Psoas muscle (tissue), 8 donors: ENCODE data around the gene ITLN2. TPM values are rescaled to one million over a fixed set of nuclear protein-coding genes. Genes with fewer than 3 reads are reported as not detected.
"Not testable (repeated sequence)": the region's sequence is repeated elsewhere in the genome, so short reads cannot be mapped to it uniquely, and the experiment has no call there.

Experiments used
- ATAC-seq, 4 donors: fragments of 200-7000 bp; cut with Tn5 transposase; one replicate each; pipeline ENCODE4 v1.9.1; 2020; ENCODE audit warnings: moderate library complexity in 3 of 4, mild to moderate bottlenecking in 2 of 4
- DNase-seq, 2 donors: peaks; one replicate each; pipeline ENCODE4 v3.0.0-alpha.2; 2020
- H3K27ac ChIP-seq: fragments of 200-600 bp; one replicate; pipeline ENCODE4 v1.8.0; 2022
- H3K27me3 ChIP-seq, 3 donors: fragments of 200-600 bp in 1 of 3; one replicate each; pipeline versions ENCODE4 v1.6.1 to v1.8.0; 2013 to 2022; ENCODE audit warnings: low read length in 2 of 3, mild to moderate bottlenecking in 2 of 3, moderate library complexity in 1 of 3; ENCODE audit not compliant: insufficient read depth in 3 of 3
- H3K36me3 ChIP-seq, 2 donors: fragments of 200-600 bp in 1 of 2; one replicate each; pipeline versions ENCODE4 v1.6.1 to v1.8.0; 2013 to 2022; ENCODE audit warnings: low read depth in 1 of 2, mild to moderate bottlenecking in 1 of 2, moderate library complexity in 1 of 2; ENCODE audit not compliant: insufficient read depth in 1 of 2
- H3K4me1 ChIP-seq: fragments of 200-600 bp; one replicate; pipeline ENCODE4 v1.8.0; 2022
- H3K4me3 ChIP-seq: fragments of 200-600 bp; one replicate; pipeline ENCODE4 v1.8.0; 2022; ENCODE audit warnings: mild to moderate bottlenecking
- H3K9me3 ChIP-seq: fragments of 200-600 bp; one replicate; pipeline ENCODE4 v1.8.0; 2022
- CTCF ChIP-seq: fragments of 200-600 bp; IDR thresholded peaks from one replicate; pipeline ENCODE4 v1.8.0; 2022; ENCODE audit warnings: antibody characterized with exemption
- WGBS, 3 donors: extraction: QIAGEN DNeasy Blood & Tissue Kit; methylation state at CpG; one replicate each; pipeline versions ENCODE4 v1.1.6 to v1.1.7; 2013; 5-methylcytosine and 5-hydroxymethylcytosine counted together
- intact Hi-C, 2 donors: fragments of 100-400 bp; cut with DNase I; formaldehyde crosslinking; loops; one replicate each; pipeline versions ENCODE4 v1.11.0 to v1.14.2; 2022
- polyA plus RNA-seq, 3 donors: library from polyadenylated mRNA; stranded (reverse); fragments of 200-250 nt; gene quantifications; one replicate each; pipeline ENCODE4 v1.2.3, GENCODE V29; 2013
- total RNA-seq, 4 donors: library from RNA; stranded (reverse); fragmentation: NEBNext Ultra II Directional in 2 of 4; extraction: Animal tissue kit (Norgen Biotek cat#: 25700) in 2 of 4; gene quantifications; one replicate each; pipeline versions ENCODE4 v1.2.1 to v1.2.4, GENCODE V29; 2021 to 2023
- donor health status: healthy with polysubstance abuse.
- donor health status: DM: no; HTN: no; CAD: no; lungs with moderate emphysema.
- donor health status: Bipolar disorder and iron deficiency.
- donor health status: healthy.
- donor health status: DM: yes; HTN: yes; CAD: no.
- donor health status: DM: no; HTN: no; CAD: no.
- donor health status: DM: no; HTN: no; CAD: no.
- donor health status: DM: yes; HTN: yes; CAD: no.

Gene ITLN2
- total and polyA plus RNA-seq, 7 donors = not detected

GRCh38 chr1:160945079-160945478 is 9.5 kb downstream of the ITLN2 start:
- no peaks in the 10 kb centered on the region for H3K4me1 ChIP-seq
- DNase-seq (no peak), ATAC-seq (no peak)
- H3K9me3 ChIP-seq = no peaks in the 10 kb centered on the region
- 83 to 86% (median 83%) methylated on average over 15 of the region's 15 CpGs for WGBS, 3 donors
- no peak overlapping the region for H3K27ac ChIP-seq
- H3K4me3 ChIP-seq = no peak overlapping the region
- no peaks in the 10 kb centered on the region for H3K36me3 ChIP-seq
- intact Hi-C loops = no loop called here
- H3K27me3 ChIP-seq = peaks cover 0 to 9% (median 0%) of the 10 kb centered on the region in 3 donors
- TF ChIP-seq CTCF = no peak

GRCh38 chr1:160942926-160943325 is 11.7 kb downstream of the ITLN2 start:
- intact Hi-C loops = no loop called here

GRCh38 chr1:160936666-160937065 is 17.9 kb downstream of the ITLN2 start:
- H3K36me3 ChIP-seq, H3K27ac ChIP-seq, H3K27me3 ChIP-seq, H3K4me3 ChIP-seq, ATAC-seq, intact Hi-C loops, DNase-seq, H3K4me1 ChIP-seq, H3K9me3 ChIP-seq: not testable (repeated sequence)
- WGBS, 3 donors = 88 to 94% (median 91%) methylated on average over 17 to 19 of the region's 19 CpGs

More at GRCh38 chr1:160942926-160943325, 11.7 kb downstream of the ITLN2 start:
- ATAC-seq (no peak), DNase-seq (no peak)
- Histone ChIP-seq H3K27me3 (peaks cover 0 to 9% (median 0%) of the 10 kb centered on the region in 3 donors), H3K36me3 (no peaks in the 10 kb centered on the region), H3K27ac (no peak overlapping the region), H3K4me3 (no peak overlapping the region), H3K4me1 (no peaks in the 10 kb centered on the region), H3K9me3 (no peaks in the 10 kb centered on the region)
- 80 to 88% (median 84%) methylated on average over 3 of the region's 3 CpGs for WGBS, 3 donors
- TF ChIP-seq CTCF = no peak

- DNase-seq = no peak
- no peaks in the 10 kb centered on the region for H3K4me1 ChIP-seq
- no peaks in the 10 kb centered on the region for H3K9me3 ChIP-seq
- no peaks in the 10 kb centered on the region for H3K36me3 ChIP-seq
- 40 to 53% (median 41%) methylated on average over 12 of the region's 12 CpGs for WGBS, 3 donors
- TF ChIP-seq CTCF = no peak
- no peak overlapping the region for H3K27ac ChIP-seq
- ATAC-seq = no peak
- intact Hi-C loops = no loop called here
- H3K4me3 ChIP-seq = no peak overlapping the region
- no peaks in the 10 kb centered on the region for H3K27me3 ChIP-seq
Measured at GRCh38 chr1:160935527-160936258, 18.9 kb downstream of the ITLN2 start.

- H3K27me3 ChIP-seq, H3K27ac ChIP-seq, intact Hi-C loops, H3K4me3 ChIP-seq, H3K9me3 ChIP-seq, H3K36me3 ChIP-seq, ATAC-seq, DNase-seq, H3K4me1 ChIP-seq: not testable (repeated sequence)
- 95 to 97% (median 97%) methylated on average over 19 to 31 of the region's 31 CpGs for WGBS, 3 donors
Measured at GRCh38 chr1:160933305-160933704, 21.3 kb downstream of the ITLN2 start.
